Suprapubic skin (tissue), 3 donors: ENCODE measurements around the gene RIMBP2.

Experiments
- CTCF ChIP-seq, 2 donors: fragments of 200-600 bp in 1 of 2; fragments of 450-650 bp in 1 of 2; sonication (generic) in 1 of 2; IDR thresholded peaks; one replicate each; pipeline ENCODE4 v1.5.1; 2016 to 2019; ENCODE audit warnings: antibody characterized with exemption in 2 of 2, mild to moderate bottlenecking in 1 of 2, moderate library complexity in 1 of 2
- POLR2A ChIP-seq, 2 donors: fragments of 450-650 bp; IDR thresholded peaks; one replicate each; pipeline ENCODE4 v1.6.1; 2017; ENCODE audit warnings: antibody characterized with exemption in 2 of 2, mild to moderate bottlenecking in 2 of 2, moderate library complexity in 2 of 2

DNA sequence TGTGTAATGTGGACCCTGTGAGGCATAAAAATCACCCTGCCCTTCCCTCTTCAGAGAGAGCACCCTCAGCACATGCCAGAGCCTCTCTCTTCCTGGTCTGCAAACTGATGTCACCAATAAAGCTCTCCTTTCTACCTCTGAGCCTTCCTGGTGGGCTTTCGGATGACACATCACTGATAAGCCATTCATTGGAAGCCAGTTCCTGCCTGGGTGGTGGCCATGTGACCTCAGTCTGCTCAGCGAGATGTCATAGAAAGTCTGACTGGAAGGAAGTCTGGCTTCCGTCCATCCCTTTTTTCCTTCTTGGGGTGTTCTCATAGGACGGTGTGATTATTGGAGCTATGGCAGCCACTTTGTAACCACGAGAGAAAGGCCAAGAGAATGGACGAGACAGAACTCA lies 282.7 kb downstream of the RIMBP2 start:
- TF ChIP-seq CTCF (IDR thresholded peaks at IDR 0.05) (no peak), POLR2A (IDR thresholded peaks at IDR 0.05) (no peak)
